ENCODE measurements around the gene ADCK1. TPM values are rescaled to one million over a fixed set of nuclear protein-coding genes. Genes with fewer than 3 reads are reported as not detected.
"Not testable (repeated sequence)": the region's sequence is repeated elsewhere in the genome, so short reads cannot be mapped to it uniquely, and the experiment has no call there.

The ADCK1 gene, protein sequence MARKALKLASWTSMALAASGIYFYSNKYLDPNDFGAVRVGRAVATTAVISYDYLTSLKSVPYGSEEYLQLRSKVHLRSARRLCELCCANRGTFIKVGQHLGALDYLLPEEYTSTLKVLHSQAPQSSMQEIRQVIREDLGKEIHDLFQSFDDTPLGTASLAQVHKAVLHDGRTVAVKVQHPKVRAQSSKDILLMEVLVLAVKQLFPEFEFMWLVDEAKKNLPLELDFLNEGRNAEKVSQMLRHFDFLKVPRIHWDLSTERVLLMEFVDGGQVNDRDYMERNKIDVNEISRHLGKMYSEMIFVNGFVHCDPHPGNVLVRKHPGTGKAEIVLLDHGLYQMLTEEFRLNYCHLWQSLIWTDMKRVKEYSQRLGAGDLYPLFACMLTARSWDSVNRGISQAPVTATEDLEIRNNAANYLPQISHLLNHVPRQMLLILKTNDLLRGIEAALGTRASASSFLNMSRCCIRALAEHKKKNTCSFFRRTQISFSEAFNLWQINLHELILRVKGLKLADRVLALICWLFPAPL
- total RNA-seq, result 1 to 10 TPM; 2.7 to 3.3 TPM

DNA sequence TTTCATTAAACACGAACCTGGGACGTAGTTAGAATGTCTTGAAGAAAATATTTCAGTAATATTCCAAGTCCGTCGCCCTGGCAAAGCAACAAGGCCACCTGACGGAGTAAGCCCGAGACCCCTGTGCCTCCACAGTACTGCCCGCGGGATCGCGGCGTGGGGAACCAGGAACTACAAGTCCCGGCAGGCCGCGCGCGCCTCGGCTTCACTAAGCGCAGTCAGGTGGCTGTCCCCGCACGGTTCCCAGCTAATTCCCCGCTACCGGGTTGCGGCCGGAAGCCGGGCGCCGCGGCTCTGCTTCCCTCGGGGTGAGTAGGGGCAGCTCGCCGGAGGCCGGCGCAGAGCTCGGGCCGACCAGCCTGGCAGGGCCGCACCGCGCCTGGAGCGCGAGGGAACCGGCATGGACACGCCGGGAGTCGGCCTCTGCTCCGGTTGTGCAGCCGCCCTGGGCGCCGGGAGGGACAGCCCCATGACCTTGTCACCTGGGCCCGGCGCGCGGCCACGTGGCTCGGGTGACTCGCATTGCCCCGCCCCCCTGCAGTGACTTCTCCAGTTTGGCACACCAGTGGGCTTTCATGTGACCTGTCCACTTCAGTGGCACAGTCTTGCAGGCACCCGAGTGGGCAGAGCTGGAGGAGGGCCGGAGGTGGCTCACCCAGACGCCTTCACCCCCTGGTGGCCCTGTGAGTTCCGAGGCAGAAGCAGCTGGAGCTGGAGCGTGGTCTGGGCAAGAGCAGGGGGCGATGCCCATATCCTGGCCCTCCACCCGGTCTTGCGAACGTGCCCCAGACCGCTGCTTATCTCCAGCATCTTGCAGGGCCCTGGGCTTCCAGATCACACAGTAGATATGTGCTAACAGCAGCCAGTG lies at the start of gene ADCK1:
TSS of gene ADCK1 (plus strand) at position 247 of the 868 bp plus-strand sequence. CDS start 18,870 bp downstream, outside the sequence.
- ChIA-PET CTCF (interaction anchor here (0.6 to 1.5 kb wide), 4 partner anchors 40 to 341 kb away, joined by 3 to 4 read pairs (median 3); no protein-coding TSS in a partner anchor), POLR2A (interaction anchor here (1.0 to 2.2 kb wide), 2 partner anchors 38 to 40 kb away, joined by 6 to 16 read pairs; no protein-coding TSS in a partner anchor)
- Mint-ChIP-seq H3K4me3 (peak within 1 kb of the TSS; percentile 82), H3K27ac (peak within 1 kb of the TSS; percentile 71), H3K9me3 (ENCODE audit: insufficient read depth) (no peaks in the 10 kb centered on the region), H3K4me1 (ENCODE audit: low read depth) (peaks cover 9% of the 10 kb centered on the region), H3K27me3 (ENCODE audit: low read depth) (peaks cover 2% of the 10 kb centered on the region), H3K36me3 (ENCODE audit: low read depth) (no peaks in the 10 kb centered on the region)
- ATAC-seq (peak; percentile 93), DNase-seq (peak; percentile 90)

DNA sequence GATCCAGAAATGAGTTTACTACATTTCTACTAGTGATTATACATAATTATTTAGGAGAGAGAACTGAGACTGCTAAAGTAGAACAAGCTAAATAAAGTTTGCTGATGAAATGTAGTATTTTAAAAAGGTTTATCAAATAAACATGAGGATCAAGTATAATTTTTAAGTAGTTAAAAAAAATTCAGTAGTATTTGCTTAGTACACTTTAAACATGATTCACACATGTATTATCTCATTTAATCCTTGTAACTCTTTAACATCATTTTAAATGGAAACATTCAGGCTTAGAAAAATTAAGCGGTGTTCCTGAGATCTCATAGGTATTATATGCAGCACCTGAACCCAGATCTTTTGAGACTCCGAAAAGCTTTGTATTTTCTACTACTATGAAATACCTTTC lies 47.6 kb upstream of the ADCK1 start:
- CTCF ChIA-PET, result interaction anchor here (0.9 to 1.5 kb wide), 3 partner anchors 8 to 44 kb away, joined by 3 to 4 read pairs (median 3); partner anchors contain the start of gene SNW1
- POLR2A ChIA-PET, result interaction anchor here (0.6 kb wide), 1 partner anchor 239 kb away, joined by 3 read pairs; no protein-coding TSS in a partner anchor
- peaks cover 9% of the 10 kb centered on the region for H3K4me1 Mint-ChIP-seq (ENCODE audit: low read depth)

DNA sequence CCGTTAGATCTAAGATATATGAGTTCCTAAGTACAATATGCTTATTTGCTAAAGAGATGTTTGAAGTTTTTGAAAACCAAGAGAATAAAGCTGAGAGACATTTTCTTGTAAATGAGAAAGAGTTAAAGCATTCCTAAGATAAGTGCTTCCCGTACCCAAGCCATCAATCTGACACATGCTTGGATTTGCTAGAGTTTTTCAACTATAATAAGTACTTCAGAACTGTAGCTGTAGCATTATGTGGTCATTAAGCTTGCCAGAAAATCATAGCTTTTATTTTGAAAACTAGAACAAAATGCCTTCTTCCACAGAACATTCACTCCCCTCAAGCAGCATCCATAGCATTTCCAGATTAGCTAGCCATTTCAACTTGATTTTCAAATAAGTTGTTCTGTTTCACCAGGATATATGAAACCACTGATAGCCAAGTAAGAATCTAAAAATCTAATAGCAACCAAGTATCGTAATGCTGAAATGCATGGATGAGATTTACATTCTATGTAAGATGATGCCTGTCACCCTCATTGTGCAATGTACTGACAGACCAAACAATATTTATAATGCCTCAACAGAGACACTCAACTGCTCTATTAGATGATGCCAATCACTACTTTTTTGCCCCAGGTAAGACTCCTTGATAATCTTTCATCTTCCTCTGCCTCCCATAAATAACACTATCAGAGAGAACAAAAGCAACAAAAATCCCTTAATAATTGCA lies 47.0 kb upstream of the ADCK1 start:
- ChIA-PET POLR2A (no interaction called here), CTCF (interaction anchor here (0.9 to 1.5 kb wide), 3 partner anchors 8 to 44 kb away, joined by 3 to 4 read pairs (median 3); partner anchors contain the start of gene SNW1)
- ATAC-seq (no peak), DNase-seq (no peak)
- Mint-ChIP-seq H3K36me3 (ENCODE audit: low read depth) (peaks cover 57% of the 10 kb centered on the region), H3K27ac (no peak overlapping the region), H3K4me3 (no peak overlapping the region), H3K27me3 (ENCODE audit: low read depth) (no peaks in the 10 kb centered on the region), H3K9me3 (ENCODE audit: insufficient read depth) (no peaks in the 10 kb centered on the region), H3K4me1 (ENCODE audit: low read depth) (peaks cover 16% of the 10 kb centered on the region)

More for the DNA sequence above, 47.6 kb upstream of the ADCK1 start:
- H3K27ac Mint-ChIP-seq, result no peak overlapping the region
- H3K4me3 Mint-ChIP-seq, result no peak overlapping the region
- peaks cover 56% of the 10 kb centered on the region for H3K36me3 Mint-ChIP-seq (ENCODE audit: low read depth)
- no peaks in the 10 kb centered on the region for H3K27me3 Mint-ChIP-seq (ENCODE audit: low read depth)
- ATAC-seq (no peak), DNase-seq (no peak)
- H3K9me3 Mint-ChIP-seq (ENCODE audit: insufficient read depth), result no peaks in the 10 kb centered on the region

DNA sequence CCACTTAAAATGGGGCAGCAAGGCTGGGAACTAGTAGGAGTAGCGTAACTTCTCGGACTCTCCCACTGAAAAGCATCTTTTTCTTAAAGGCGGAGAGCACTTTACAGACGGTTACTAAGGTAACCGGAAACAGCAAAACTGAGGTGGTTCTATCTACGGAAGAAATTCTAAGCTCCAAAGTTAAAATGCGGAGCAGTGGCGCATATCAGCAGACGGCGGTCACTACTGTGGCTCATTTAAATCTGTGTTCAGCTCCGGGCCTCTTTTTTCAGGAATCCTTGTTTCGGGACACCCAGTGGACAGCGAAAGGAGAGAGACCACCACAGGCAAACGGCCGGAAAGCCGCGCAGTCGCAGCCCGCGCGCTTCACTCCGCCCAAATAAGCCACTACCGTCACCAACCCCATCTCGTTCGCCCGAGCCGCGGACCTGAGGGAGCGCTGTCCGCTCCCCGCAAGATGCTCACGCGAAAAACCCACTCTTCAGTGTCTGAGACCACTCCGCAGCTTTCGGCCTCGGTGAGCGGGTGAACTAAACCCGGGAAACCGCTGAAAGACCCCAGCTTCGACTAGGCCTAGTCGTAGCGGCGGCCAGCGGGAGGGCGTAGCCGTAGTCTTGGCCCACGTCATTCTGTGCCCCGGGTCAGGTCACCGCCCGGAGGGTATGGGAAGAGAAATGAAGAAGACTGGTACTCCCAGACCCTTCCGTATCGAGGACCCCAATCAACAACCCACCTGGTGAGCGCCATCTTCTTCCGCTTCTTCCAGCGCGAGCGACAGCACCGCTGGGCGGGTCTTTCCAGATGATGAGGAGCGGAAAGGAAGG lies 39.3 kb upstream of the ADCK1 start, which contains the start of gene SNW1:
TSS of gene SNW1 (minus strand) at position 776 of the 824 bp plus-strand sequence. CDS start at position 747, 29 bp downstream.
- POLR2A ChIA-PET, result interaction anchor here (0.8 to 1.4 kb wide), 8 partner anchors 9 to 301 kb away, joined by 3 to 16 read pairs (median 4); partner anchors contain the start of gene ADCK1
- H3K4me1 Mint-ChIP-seq (ENCODE audit: low read depth), result peaks cover 33% of the 10 kb centered on the region

DNA sequence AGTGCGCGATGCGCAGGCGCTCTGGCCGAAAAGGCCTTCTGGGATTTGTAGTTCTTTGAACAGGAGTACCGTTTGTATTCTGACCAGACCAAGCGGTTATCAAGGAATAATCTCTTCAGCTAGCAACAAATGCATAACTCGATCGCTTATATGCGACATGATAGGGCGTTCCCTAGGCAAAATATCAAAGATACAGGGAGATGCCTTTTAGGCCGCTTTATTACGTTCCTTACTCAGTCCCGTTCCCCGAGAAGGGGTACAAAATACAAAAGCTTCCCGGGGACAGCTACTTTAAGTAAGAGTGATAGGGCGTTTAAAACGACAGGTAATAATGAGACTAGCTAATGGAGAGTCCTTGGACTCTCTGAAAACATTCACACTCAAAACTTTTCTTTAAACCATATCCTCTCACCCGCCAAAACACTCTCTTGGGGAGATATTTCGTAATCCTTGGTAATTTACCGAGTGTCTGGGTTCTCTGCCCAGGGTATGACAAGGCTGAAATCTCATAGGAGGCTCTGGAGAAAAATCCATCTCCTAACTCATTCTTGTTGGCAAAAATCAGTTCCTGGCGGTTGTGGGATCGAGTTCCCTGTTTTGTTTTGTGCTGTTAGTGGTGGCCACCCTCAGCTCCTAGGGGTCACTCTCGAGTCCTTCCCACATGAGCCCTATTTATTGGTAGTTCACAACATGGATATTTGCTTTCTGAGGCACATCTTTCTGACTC lies 38.5 kb upstream of the ADCK1 start:
- Mint-ChIP-seq H3K4me3 (peak overlapping the region; percentile 98), H3K4me1 (ENCODE audit: low read depth) (peaks cover 33% of the 10 kb centered on the region), H3K9me3 (ENCODE audit: insufficient read depth) (no peaks in the 10 kb centered on the region), H3K27me3 (ENCODE audit: low read depth) (no peaks in the 10 kb centered on the region), H3K27ac (peak overlapping the region; percentile 98), H3K36me3 (ENCODE audit: low read depth) (peaks cover 19% of the 10 kb centered on the region)
- ChIA-PET POLR2A (interaction anchor here (0.8 to 1.4 kb wide), 5 partner anchors 10 to 55 kb away, joined by 3 to 6 read pairs (median 5); partner anchors contain the start of gene ADCK1), CTCF (interaction anchor here (0.8 to 1.9 kb wide), 4 partner anchors 9 to 302 kb away, joined by 3 to 9 read pairs (median 4); no protein-coding TSS in a partner anchor)
- peak; percentile 29 for DNase-seq
- ATAC-seq, result peak; percentile 3

More for the DNA sequence above, 39.3 kb upstream of the ADCK1 start, which contains the start of gene SNW1:
- Mint-ChIP-seq H3K9me3 (ENCODE audit: insufficient read depth) (no peaks in the 10 kb centered on the region), H3K4me3 (peak within 1 kb of the TSS; percentile 98), H3K27me3 (ENCODE audit: low read depth) (no peaks in the 10 kb centered on the region), H3K27ac (peak within 1 kb of the TSS; percentile 98), H3K36me3 (ENCODE audit: low read depth) (peaks cover 25% of the 10 kb centered on the region)
- DNase-seq (peak; percentile 96), ATAC-seq (peak; percentile 87)
- CTCF ChIA-PET, result interaction anchor here (0.7 to 1.9 kb wide), 5 partner anchors 8 to 301 kb away, joined by 3 to 9 read pairs (median 3); no protein-coding TSS in a partner anchor

DNA sequence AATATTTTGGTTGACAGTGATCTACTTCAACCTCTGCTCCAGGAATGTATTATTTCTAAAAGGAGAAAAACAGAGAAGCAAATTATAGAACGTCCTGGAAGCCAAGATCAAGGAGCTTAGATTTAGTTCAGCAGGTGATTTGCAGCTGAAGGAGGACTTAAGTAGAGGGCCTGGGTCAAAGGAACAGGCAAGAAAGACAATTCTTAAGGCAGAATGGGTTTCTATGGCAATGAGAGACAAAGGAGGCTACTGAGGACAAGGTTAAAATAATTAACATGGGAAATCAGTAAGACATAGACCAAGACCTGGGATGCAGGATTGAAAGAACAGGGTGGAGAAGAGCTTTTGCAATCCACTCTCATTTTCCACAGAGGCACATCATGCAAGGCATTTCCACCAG lies 36.6 kb upstream of the ADCK1 start:
- ATAC-seq (no peak), DNase-seq (no peak)
- Mint-ChIP-seq H3K4me3 (no peak overlapping the region), H3K27ac (no peak overlapping the region), H3K27me3 (ENCODE audit: low read depth) (no peaks in the 10 kb centered on the region), H3K9me3 (ENCODE audit: insufficient read depth) (no peaks in the 10 kb centered on the region), H3K4me1 (ENCODE audit: low read depth) (peaks cover 25% of the 10 kb centered on the region), H3K36me3 (ENCODE audit: low read depth) (peaks cover 11% of the 10 kb centered on the region)
- POLR2A ChIA-PET, result no interaction called here
- CTCF ChIA-PET, result no interaction called here

DNA sequence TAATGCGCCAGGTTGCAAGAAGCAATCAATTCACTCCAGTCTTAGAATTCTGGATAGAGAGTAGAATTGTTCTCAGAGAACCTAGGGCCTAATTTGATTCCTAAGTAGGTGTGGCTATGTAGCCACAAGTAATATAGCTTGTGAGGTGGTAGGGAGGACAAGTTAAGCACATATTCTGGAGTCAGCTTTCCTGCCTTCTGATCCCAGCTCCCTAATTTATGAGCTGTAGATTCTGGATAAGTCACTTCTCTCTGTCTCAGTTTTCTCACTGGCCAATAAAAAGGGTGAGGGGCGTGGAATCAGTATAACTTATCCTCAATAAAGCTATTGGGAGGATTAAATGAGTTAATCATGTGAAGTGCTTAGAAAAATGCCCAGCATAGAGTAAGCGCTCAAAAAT lies 35.9 kb upstream of the ADCK1 start:
- H3K4me3 Mint-ChIP-seq, result no peak overlapping the region
- peaks cover 5% of the 10 kb centered on the region for H3K36me3 Mint-ChIP-seq (ENCODE audit: low read depth)
- no peak overlapping the region for H3K27ac Mint-ChIP-seq
- ATAC-seq, result no peak
- ChIA-PET CTCF (no interaction called here), POLR2A (no interaction called here)
- no peaks in the 10 kb centered on the region for H3K27me3 Mint-ChIP-seq (ENCODE audit: low read depth)
- peaks cover 20% of the 10 kb centered on the region for H3K4me1 Mint-ChIP-seq (ENCODE audit: low read depth)
- DNase-seq, result no peak
- no peaks in the 10 kb centered on the region for H3K9me3 Mint-ChIP-seq (ENCODE audit: insufficient read depth)

DNA sequence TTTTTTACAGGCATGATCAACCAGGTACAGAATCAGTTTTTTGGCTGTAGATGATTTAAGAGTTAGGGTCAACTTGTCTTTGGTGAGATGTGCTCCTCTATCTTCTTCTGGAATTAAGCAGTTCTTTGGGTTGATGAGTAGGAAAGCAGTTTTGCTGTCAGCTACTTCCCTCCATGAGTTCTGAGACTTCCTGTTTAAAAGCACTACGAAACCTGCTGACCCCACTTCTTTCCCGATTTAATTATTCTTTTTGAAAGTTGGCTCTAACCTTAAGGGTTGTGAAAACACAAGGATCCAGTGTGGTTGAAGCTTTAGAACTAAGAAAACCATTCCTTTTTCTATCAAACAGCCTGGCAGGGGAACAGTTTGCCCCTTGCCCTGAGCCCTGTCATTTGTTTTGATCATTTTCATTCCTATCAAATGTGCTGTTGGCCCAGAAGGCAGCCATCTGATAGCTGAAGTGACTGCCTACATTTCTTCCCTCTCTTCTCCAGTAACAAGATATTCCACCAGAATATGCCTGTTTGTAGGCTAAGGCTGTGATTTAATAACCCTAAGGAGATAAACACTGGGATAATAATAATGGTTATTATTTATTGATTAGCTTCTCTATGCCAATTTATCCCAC lies 31.4 kb upstream of the ADCK1 start:
- H3K9me3 Mint-ChIP-seq (ENCODE audit: insufficient read depth); ATAC-seq; H3K27ac Mint-ChIP-seq; CTCF ChIA-PET; H3K27me3 Mint-ChIP-seq (ENCODE audit: low read depth); POLR2A ChIA-PET; H3K36me3 Mint-ChIP-seq (ENCODE audit: low read depth); H3K4me1 Mint-ChIP-seq (ENCODE audit: low read depth); DNase-seq; H3K4me3 Mint-ChIP-seq: not testable (repeated sequence)

DNA sequence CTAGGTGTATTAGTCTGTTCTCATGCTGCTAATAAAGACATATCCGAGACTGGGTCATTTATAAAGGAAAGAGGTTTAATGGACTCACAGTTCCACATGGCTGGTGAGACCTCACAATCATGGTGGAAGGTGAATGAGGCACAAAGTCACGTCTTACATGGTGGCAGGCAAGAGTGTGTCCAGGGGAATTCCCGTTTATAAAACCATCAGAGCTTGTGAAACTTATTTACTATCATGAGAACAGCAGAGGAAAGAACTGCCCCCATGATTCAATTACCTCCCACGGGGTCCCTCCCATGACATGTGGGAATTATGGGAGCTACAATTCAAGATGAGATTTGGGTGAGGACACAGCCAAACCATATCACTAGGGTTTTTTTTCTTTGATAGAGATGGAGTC lies 25.9 kb upstream of the ADCK1 start:
- CTCF ChIA-PET; H3K27me3 Mint-ChIP-seq (ENCODE audit: low read depth); DNase-seq; H3K9me3 Mint-ChIP-seq (ENCODE audit: insufficient read depth); H3K4me3 Mint-ChIP-seq; H3K36me3 Mint-ChIP-seq (ENCODE audit: low read depth); H3K4me1 Mint-ChIP-seq (ENCODE audit: low read depth); POLR2A ChIA-PET; ATAC-seq; H3K27ac Mint-ChIP-seq: not testable (repeated sequence)
